ENCODE measurements around the gene CAMTA1.

CAMTA1 gene

DNA sequence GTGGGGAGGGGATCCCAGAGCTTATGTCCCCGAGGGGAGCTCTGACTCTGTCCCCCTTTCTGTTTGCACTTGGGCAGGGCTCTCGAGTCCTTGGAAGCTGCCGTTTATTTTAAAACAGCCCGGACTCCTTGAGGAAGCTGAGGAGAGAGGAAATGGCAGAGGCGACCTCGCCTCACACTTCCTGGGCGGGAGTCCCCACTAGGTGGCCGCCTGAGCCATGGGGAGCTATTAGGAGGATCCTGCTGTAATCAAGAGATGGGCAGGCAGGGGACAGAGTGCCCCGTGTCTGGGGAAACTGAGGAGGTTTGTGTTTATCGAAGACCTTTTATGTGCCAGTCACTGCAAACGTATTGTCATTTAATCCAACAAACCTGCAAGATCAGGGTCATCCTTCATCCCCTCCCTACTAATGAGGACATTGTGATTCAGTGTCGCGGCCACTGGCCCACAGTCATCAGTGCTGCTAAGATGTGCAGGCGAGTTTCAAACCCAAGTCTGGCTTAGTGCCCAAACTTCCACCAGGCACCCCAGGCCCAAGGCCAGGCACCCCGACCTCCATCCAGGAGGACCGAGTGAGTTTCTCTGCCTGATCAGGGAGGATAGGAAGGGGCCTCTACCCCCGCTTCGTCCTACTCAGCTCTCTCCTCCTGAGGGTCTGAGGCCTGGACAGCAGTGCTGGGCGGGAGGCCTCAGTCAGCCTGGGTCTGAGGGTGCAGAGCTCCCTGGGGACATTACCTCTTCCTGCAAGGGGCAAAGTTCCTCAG is 669.0 kb downstream of the CAMTA1 start:
- no peak for DNase-seq

DNA sequence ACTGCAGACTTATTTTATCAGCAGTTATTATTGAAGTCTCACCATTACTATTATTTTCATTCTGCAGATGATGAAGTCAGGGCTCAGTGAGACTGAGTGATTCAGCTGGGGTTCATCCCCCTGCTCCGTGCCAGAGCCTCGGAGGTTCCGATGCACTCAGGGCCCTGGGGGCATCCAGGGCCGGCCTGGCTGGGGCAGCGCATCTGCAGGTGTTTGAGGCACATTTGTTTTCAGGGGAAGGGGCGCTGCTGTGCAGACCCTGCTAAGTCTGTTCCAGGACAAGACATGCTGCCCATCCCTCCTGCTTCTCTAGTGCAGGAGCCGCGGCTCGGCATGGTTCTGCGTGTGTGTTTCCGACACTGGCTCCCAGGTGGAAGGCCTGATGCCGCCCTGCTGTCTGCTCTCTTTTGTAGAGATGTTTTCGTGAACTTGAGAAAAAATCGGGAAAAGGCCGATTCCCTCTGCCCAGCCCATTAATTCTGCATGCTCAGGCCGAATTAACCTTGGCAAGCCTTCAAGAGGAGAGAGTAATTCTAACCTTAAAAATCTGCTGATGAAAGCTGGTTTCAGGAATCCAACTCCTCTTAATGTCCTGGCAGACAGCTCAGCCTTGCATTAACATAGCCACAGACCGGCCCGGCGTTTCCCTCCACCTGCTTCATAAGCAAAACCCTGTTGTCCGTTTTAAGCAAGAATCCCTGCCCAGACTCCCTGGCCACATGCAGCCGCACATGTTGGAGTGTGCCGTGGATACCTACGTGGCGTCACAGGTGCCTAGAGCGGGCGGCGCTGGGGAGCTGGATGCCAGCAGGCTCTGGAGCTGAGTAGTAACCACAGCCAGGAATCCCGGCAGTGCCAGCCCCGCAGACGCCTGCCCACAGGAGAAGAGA is 669.9 kb downstream of the CAMTA1 start:
- no peak for DNase-seq

- DNase-seq, result no peak
Observed at GRCh38 chr1:7455796-7456721, 670.8 kb downstream of the CAMTA1 start.

DNA sequence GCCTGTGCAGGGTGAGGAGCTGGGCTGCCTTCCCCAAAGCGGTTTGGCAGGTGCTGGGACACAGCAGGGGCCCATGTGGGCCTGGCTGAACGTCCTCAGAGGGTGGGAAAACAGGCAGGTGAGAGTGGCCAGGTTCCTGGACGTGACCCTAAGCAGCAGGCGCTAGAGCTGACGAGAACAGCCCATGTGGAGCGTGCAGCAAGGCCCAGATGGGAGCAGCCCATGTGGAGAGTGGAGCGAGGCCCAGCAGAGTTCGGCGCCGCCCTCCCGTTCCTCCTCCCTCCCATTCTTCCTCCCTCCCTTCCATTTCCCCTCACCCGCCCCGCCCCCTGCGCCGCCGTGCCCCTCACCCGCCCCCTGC is 671.4 kb downstream of the CAMTA1 start:
- no peak for DNase-seq

- DNase-seq, result no peak
Observed at GRCh38 chr1:7457811-7458210, 672.6 kb downstream of the CAMTA1 start.

- DNase-seq, result no peak
Observed at GRCh38 chr1:7458946-7459345, 673.7 kb downstream of the CAMTA1 start.

- no peak for DNase-seq
Observed at GRCh38 chr1:7459914-7460313, 674.7 kb downstream of the CAMTA1 start.

GRCh38 chr1:7460807-7461206 is 675.6 kb downstream of the CAMTA1 start:
- DNase-seq, result no peak

- no peak for DNase-seq
Observed at GRCh38 chr1:7462617-7463016, 677.4 kb downstream of the CAMTA1 start.

DNA sequence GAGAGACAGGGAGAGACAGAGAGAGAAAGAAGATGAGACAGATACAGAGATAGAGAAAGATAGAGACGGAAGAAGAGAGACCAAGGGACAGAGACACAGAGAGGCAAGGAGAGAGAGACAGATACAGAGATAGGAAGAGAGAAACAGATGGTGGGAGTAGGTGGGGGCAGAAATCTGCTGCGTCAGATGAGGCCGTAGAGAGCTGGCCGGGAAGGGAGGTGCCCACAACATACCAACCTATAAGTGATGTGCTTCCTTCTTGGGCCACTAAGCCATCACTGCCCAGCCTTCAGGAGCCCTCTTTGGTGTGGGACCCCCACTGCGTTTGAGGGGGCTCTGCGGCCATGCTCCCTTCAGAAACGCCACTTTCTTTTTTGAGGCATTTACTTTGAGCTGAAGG is 678.3 kb downstream of the CAMTA1 start:
- DNase-seq, result no peak

DNA sequence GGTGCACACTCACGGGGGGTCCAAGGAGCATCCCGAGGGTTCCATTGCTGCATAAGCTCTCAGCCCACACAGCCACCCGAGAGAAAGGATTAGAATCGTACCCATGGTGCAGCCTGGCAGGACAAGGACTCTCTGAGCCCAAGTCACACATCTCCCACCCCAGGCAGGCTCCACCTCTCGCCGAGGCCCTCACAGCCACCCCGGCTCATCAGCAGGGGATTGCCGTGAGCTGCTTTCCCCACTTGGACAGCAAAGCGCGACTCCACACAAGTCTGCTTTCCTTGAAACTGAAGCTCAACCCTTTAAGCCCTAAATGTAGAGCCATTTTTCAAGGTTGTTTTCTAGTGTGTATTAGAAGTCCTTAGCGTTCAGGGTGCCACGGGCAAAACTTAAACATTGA is 679.5 kb downstream of the CAMTA1 start:
- no peak for DNase-seq

DNA sequence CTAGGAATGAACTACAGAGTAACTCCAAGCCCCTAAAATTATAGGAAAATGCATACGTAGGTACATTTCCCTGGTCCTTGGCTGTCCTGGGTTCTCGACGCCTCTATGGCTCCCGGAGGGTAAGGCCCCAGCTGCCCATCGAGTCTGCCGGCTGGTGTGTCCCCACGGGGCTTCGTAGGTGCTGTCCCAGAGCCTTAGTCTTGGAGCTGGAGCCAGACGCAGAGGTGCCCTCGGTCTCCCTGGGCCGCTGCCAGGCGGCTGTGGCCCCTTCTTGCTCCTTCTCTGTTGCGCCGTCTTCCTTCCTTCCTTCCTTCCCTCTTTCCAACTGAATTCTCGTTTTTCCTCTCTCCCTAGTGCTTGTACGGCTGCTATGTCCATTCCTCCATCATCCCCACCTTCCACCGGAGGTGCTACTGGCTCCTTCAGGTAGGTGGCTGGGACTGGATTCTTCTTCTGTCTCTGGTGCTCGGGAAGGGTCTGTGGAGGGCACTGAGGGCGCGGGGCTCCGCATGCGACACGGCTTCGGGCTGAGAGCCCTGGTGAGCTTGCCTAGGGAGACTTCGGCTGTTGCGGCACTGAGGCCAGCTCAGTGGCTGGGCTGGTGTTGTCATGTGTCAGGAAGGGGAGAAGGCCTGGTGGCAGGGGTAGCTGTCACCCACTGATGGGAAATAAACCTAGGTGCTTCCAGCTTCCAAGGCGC is 682.4 kb downstream of the CAMTA1 start:
- no peak for DNase-seq

- DNase-seq, result no peak
Observed at GRCh38 chr1:7468248-7468647, 683.0 kb downstream of the CAMTA1 start.

DNA sequence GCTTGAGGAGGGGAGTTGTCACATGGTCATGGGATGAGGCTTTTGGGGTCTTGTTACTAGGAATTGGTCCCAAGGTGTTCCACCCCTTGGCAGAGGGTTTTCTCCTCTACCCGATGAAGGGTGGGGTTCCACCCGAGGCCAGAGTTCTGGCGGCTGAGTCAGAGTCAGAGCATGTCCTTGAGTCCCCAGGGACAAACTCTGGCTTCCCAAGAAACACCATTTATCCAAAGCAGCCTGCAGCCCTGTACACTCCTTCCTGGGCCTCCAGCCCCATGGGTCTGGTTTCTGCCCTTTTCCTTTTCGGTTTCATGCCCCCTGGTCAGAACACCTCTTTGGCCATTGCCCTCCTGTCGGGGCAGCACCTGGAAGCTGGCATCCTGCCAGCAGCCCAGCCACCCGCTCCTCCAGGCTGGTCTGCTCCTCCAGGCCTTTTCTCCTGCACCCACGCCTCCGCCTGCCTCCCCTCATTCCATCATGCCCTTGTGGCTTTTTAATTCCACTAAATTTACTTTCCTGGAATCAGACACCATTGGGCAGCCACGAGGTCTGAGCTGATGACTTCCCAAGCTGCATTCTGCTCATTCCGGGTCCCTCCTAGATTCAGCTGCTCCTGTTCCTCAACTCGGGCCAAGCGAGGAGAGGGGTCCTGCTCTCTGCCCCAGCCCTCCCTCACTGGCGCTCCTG is 684.1 kb downstream of the CAMTA1 start:
- no peak for DNase-seq

GRCh38 chr1:7470904-7471638 is 685.8 kb downstream of the CAMTA1 start:
- no peak for DNase-seq

GRCh38 chr1:7471836-7472235 is 686.6 kb downstream of the CAMTA1 start:
- no peak for DNase-seq

DNA sequence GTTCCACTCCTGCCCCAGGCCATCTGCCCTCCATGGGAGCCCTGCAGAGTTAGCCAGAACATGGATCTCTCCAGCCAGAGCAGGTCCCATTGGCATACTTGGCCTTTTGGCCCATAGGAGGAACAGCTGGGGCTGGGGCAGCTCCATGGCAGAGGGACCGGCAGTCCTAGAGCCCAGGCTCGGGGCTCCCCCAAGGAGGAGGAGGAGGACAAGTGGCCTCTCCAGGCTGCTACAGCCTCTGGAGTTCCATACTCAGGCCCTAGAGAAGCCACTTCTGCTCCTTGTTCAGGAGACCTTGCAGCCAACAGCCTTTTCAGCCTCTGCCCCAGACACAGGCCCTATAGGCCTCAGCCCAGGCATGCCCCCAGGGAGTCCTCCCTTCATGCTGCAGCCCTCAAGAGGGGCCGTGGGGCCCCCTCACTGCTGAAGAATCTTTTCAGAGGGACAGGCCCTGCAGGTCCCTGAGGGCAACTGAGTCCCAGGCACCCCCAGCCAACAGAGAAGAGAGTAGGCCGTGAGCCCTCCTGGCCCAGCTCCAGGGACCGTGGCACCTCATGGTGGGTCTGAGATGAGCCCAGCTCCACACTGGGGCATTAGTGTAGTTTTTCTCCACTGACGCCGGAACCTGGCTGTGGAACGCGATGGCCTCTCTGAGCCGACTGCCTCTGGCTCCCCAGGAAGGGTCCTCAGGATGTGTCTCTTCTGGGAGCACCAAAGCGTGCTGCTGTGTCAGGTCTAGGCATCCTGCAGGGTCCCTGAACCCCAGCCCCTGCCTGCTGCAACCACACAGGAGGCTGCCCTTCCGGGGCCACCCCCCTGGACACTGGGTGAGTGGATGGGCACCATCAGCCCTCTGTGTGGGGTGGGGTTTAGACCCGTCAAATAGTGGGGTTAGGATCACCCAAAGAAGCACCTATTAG is 688.2 kb downstream of the CAMTA1 start:
- no peak for DNase-seq

- no peak for DNase-seq
Observed at GRCh38 chr1:7474143-7474490, 688.9 kb downstream of the CAMTA1 start.

DNA sequence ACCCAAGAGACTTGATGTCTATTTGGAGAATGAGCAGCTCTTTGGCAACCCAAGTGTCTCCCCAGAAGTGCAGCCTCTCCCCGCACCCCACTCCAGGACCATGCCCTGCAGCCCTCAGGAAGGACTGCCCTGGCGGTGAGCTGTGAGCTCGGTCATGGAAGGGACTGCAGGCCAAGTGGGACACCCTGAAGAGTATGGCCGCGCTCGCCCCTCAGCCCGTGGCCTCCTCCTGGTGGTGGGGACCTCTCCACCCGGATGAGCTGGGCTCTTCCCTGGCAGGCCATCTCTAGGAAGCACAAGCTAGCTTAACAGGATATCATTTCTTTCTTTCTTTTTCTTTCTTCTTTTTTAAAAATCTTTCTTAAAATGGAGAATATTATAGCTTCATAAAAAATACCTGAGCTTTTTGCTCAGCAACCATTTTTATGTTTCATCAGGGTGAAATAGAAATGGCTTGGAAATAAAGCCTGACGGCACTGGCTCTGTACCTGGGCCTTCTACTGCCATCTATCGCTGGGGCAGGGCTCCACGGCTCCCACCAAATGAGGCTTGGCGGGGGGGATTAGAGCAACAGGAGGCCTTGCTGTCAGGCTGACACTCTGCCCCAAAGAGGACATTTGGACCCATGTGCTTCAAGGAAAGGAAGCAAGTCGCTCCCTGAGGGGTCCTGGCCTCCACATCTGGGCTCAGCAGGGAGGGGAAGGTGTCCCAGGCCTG is 689.7 kb downstream of the CAMTA1 start:
- no peak for DNase-seq

- no peak for DNase-seq
Observed at GRCh38 chr1:7475691-7476090, 690.4 kb downstream of the CAMTA1 start.

Measured in NCI-H187 treated with DMSO at 0.1 percent for 48 hours (cell line).